Measurements from ENCODE around the gene TMEM94.
A peak's percentile ranks its signal among the peaks of the same experiment; 100 is the strongest.
"Not testable (repeated sequence)": the region's sequence is repeated elsewhere in the genome, so short reads cannot be mapped to it uniquely, and the experiment has no call there.

Gene TMEM94

DNA sequence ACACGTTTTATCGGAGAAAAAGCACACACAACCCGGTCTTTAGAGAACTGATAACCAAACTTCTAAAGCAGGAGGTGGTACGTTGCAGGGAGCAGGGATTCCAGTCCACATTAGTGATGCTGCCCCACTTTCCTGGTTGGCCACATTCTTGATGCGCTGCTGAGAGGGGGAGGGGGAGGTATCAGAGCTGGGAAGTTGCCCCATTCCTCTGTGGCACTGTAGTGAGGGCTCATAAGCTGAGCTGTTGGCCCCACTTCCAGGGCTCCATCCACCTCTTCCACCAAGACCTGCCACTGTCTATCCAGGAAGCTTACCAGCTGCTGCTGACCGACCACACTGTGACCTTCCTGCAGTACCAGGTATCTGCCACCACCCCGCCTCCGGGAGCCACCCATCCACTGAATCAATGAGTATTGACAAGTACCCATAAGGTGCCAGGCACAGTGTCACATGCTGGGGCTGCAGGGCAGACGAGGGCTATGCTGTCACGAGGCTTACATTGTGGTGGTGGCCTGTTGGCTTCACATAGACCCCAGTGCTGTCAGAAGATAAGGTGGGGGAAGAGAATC is 60.9 kb downstream of the TMEM94 start:
- TF ChIP-seq, protein P1, sequence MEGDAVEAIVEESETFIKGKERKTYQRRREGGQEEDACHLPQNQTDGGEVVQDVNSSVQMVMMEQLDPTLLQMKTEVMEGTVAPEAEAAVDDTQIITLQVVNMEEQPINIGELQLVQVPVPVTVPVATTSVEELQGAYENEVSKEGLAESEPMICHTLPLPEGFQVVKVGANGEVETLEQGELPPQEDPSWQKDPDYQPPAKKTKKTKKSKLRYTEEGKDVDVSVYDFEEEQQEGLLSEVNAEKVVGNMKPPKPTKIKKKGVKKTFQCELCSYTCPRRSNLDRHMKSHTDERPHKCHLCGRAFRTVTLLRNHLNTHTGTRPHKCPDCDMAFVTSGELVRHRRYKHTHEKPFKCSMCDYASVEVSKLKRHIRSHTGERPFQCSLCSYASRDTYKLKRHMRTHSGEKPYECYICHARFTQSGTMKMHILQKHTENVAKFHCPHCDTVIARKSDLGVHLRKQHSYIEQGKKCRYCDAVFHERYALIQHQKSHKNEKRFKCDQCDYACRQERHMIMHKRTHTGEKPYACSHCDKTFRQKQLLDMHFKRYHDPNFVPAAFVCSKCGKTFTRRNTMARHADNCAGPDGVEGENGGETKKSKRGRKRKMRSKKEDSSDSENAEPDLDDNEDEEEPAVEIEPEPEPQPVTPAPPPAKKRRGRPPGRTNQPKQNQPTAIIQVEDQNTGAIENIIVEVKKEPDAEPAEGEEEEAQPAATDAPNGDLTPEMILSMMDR (IDR thresholded peaks at IDR 0.05): no peak

DNA sequence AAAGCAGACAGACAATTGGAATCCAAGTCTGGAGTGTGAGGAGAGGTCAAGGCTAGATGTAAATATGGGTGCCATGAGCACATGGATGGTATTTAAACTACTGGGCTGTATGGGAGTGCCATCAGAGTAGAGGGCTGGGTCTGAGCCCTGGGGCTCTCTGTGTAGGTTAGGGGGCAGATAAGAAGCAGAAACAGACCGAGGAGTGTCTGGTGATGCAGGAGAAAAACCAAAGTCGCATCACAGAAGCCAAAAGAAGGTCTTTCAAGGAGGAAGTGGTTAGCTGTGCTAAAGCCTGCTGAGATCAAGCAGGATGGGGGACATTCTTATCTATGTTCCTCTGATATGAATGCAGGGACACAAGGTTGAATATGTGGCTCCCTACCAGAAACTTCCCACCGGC is 61.8 kb downstream of the TMEM94 start:
- H3K27ac ChIP-seq: no peak overlapping the region
- TF ChIP-seq, protein P1 (IDR thresholded peaks at IDR 0.05): no peak
- no peak overlapping the region for H3K4me3 ChIP-seq
- DNase-seq (ENCODE audit: low spot score): no peak

More for the DNA sequence above, 60.9 kb downstream of the TMEM94 start:
- no peak overlapping the region for H3K27ac ChIP-seq
- H3K4me3 ChIP-seq: peak overlapping the region; percentile 78
- no peak for DNase-seq (ENCODE audit: low spot score)

DNA sequence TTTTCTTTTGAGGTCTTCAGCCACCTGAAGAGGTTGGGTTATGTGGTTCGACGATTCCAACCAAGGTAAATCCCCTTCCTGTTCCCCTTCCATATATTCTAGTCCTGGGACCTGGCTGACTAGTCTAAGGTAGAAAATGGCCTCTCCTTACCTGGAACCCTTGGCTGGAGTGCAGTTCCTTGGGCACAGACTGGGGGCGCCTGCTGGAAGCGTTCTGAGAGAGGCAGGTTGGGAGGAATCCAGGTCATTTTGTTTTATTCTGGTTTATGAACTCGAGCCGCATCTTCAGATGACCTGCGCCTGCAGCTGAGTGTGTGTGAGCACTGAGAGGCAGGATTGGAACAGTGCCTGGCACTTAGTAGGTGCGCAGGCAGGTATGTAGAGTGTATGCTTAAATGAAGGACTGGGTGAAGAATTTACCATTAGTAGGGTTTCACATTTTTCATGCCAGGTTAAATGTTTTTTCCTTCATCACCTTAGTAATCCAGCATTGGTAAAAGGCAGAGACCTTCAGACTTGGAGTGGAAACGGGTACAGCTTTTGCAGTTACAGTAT is 62.6 kb downstream of the TMEM94 start:
- H3K27ac ChIP-seq: no peak overlapping the region

DNA sequence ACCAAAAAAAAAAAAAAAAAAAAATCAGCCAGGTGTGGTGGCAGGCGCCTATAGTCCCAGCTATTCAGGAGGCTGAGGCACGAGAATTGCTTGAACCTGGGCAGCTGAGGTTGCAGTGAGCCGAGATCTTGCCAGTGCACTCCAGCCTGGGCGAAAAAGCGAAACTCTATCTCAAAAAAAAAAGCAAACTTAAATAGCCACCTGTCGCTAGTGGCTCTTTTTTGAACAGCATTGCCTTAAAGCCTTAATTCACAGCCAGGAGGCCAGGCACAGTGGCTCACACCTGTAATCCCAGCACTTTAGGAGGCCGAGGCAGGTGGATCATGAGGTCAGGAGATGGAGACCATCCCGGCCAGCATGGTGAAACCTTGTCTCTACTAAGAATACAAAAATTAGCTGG is 64.0 kb downstream of the TMEM94 start:
- not testable (repeated sequence) for H3K4me3 ChIP-seq; DNase-seq (ENCODE audit: low spot score); H3K27ac ChIP-seq

More for the DNA sequence above, 62.6 kb downstream of the TMEM94 start:
- TF ChIP-seq, protein P1 (IDR thresholded peaks at IDR 0.05): no peak
- no peak for DNase-seq (ENCODE audit: low spot score)
- H3K4me3 ChIP-seq: no peak overlapping the region

DNA sequence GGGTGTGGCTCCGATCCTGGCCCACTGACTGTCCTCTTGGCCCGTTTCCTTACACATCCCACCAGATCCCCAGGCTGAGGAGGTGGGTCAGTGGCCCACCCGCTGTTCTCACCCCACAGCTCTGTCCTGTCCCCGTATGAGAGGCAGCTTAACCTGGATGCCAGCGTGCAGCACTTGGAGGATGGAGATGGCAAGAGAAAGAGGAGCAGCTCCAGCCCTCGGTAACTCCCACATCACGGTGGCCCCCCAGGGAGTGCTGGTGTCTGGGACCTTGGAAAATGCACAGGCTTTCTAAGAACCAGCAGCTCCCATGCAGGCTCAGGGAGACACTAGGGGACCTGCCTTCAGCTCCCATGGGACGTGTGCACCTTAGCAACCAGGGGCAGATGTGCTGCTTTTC is 64.9 kb downstream of the TMEM94 start:
- TF ChIP-seq, protein P1 (IDR thresholded peaks at IDR 0.05): no peak
- peak; percentile 65 for DNase-seq (ENCODE audit: low spot score)

DNA sequence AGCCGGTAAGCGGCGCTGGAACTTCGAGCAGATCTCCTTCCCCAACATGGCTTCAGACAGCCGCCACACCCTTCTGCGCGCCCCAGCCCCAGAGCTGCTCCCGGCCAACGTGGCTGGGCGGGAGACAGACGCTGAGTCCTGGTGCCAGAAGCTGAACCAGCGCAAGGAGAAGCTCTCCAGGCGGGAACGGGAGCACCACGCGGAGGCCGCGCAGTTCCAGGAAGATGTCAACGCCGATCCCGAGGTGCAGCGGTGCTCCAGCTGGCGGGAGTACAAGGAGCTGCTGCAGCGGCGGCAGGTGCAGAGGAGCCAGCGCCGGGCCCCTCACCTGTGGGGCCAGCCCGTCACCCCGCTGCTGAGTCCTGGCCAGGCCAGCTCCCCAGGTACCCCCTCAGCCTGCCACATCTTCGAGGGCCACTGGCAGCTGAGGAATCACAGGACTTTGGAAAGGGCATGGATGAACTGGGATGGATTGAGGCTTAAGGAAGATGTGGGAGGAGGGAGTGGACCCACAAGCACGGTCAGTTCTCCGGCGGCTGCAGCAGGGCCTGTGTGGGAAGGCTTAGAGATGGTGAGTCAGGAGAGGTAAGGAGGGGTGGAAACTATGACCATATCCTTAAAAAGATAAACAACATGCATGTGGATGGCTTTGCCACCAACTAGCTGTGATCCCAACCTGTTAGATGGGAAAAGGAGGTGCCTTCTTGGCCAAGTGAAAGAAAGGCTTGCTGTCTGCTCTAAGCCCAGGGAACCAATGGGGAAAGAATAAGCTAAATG is 65.7 kb downstream of the TMEM94 start:
- Histone ChIP-seq H3K4me3 (no peak overlapping the region), H3K27ac (no peak overlapping the region)
- no peak for DNase-seq (ENCODE audit: low spot score)
- TF ChIP-seq, protein P1 (IDR thresholded peaks at IDR 0.05): no peak

More for the DNA sequence above, 64.9 kb downstream of the TMEM94 start:
- H3K27ac ChIP-seq: no peak overlapping the region
- no peak overlapping the region for H3K4me3 ChIP-seq

DNA sequence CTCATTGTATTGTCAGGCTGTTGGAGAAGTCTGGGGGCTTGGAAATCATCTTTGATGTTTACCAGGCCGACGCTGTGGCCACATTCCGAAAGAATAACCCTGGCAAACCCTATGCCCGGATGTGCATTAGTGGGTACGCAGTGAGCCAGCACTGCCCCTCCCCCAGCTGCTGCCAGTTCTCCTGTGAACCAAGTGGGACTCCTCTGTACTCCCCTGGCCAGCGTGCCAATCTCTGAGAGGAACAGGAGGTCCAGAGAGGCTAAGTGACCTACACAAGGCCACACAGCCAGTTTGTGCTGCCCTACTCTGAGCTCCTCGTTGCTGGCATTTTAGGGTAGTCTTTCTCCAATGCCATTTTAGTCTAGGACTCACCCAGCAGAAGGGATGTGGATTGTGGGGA is 67.2 kb downstream of the TMEM94 start:
- Histone ChIP-seq H3K4me3 (no peak overlapping the region), H3K27ac (no peak overlapping the region)
- TF ChIP-seq, protein P1 (IDR thresholded peaks at IDR 0.05): no peak
- no peak for DNase-seq (ENCODE audit: low spot score)

All from coronary artery (tissue), 2 donors.